Effector memory CD8-positive, alpha-beta T cell (primary cell): ENCODE data around the gene DGCR2.
"Not testable (repeated sequence)": the region's sequence is repeated elsewhere in the genome, so short reads cannot be mapped to it uniquely, and the experiment has no call there.

ENCODE experiments used
- ATAC-seq: fragments of 150-1000 bp; cut with Tn5 transposase; replicated peaks from 2 replicates; pipeline ENCODE4 v1.10.0; 2021; ENCODE audit warnings: mild to moderate bottlenecking, moderate library complexity
- DNase-seq, 3 experiments: peaks; one replicate each; pipeline ENCODE4 v3.0.0; 2021
- H3K27ac Mint-ChIP-seq, 2 donors: one replicate each; pipeline ENCODE4 v1.8.0; 2022; ENCODE audit warnings: mild to moderate bottlenecking in 2 of 2, mixed read lengths in 2 of 2, moderate library complexity in 2 of 2
- H3K27me3 Mint-ChIP-seq, 2 donors: one replicate each; pipeline ENCODE4 v1.8.0; 2022; ENCODE audit warnings: mixed read lengths in 2 of 2
- H3K36me3 Mint-ChIP-seq: one replicate; pipeline ENCODE4 v1.8.0; 2022; ENCODE audit warnings: mild to moderate bottlenecking, moderate library complexity, mixed read lengths; ENCODE audit not compliant: insufficient read depth
- H3K4me1 Mint-ChIP-seq, 2 donors: one replicate each; pipeline ENCODE4 v1.8.0; 2022; ENCODE audit warnings: low read depth in 2 of 2, mixed read lengths in 2 of 2
- H3K4me3 Mint-ChIP-seq, 2 donors: one replicate each; pipeline ENCODE4 v1.8.0; 2022; ENCODE audit warnings: mild to moderate bottlenecking in 2 of 2, mixed read lengths in 2 of 2, moderate library complexity in 2 of 2
- H3K9me3 Mint-ChIP-seq, 2 donors: one replicate each; pipeline ENCODE4 v1.8.0; 2022; ENCODE audit warnings: mixed read lengths in 2 of 2

The DGCR2 gene

GRCh38 chr22:18997925-18998315, 124.3 kb downstream of the DGCR2 start:
- H3K9me3 Mint-ChIP-seq, result no peaks in the 10 kb centered on the region
- H3K4me1 Mint-ChIP-seq, result no peaks in the 10 kb centered on the region
- ATAC-seq, result no peak

GRCh38 chr22:18997306-18997924, 124.8 kb downstream of the DGCR2 start:
- ATAC-seq (no peak), DNase-seq (no peak)
- Mint-ChIP-seq H3K36me3 (peaks cover 3% of the 10 kb centered on the region), H3K4me1 (no peaks in the 10 kb centered on the region), H3K27ac (no peak overlapping the region), H3K4me3 (no peak overlapping the region), H3K27me3 (peaks cover 34 to 75% of the 10 kb centered on the region in 2 donors), H3K9me3 (no peaks in the 10 kb centered on the region)

More at GRCh38 chr22:18997925-18998315, 124.3 kb downstream of the DGCR2 start:
- peaks cover 34 to 72% of the 10 kb centered on the region in 2 donors for H3K27me3 Mint-ChIP-seq
- no peaks in the 10 kb centered on the region for H3K36me3 Mint-ChIP-seq
- no peak for DNase-seq
- no peak overlapping the region for H3K4me3 Mint-ChIP-seq
- no peak overlapping the region for H3K27ac Mint-ChIP-seq

GRCh38 chr22:18996376-18996900, 125.8 kb downstream of the DGCR2 start:
- no peak overlapping the region for H3K27ac Mint-ChIP-seq
- H3K4me1 Mint-ChIP-seq, result no peaks in the 10 kb centered on the region
- H3K36me3 Mint-ChIP-seq, result peaks cover 3% of the 10 kb centered on the region
- no peak overlapping the region for H3K4me3 Mint-ChIP-seq
- H3K27me3 Mint-ChIP-seq, result peaks cover 32 to 76% of the 10 kb centered on the region in 2 donors
- DNase-seq, result no peak
- no peak for ATAC-seq
- H3K9me3 Mint-ChIP-seq, result no peaks in the 10 kb centered on the region

GRCh38 chr22:18995327-18995711, 126.9 kb downstream of the DGCR2 start:
- peaks cover 40 to 87% of the 10 kb centered on the region in 2 donors for H3K27me3 Mint-ChIP-seq
- no peak overlapping the region for H3K4me3 Mint-ChIP-seq
- peaks cover 3% of the 10 kb centered on the region for H3K36me3 Mint-ChIP-seq
- ATAC-seq (no peak), DNase-seq (no peak)
- H3K4me1 Mint-ChIP-seq, result no peaks in the 10 kb centered on the region
- no peaks in the 10 kb centered on the region for H3K9me3 Mint-ChIP-seq
- H3K27ac Mint-ChIP-seq, result no peak overlapping the region

- H3K4me1 Mint-ChIP-seq, result no peaks in the 10 kb centered on the region
- H3K27me3 Mint-ChIP-seq, result peaks cover 45 to 92% of the 10 kb centered on the region in 2 donors
- DNase-seq (no peak), ATAC-seq (no peak)
- H3K9me3 Mint-ChIP-seq, result no peaks in the 10 kb centered on the region
- peaks cover 3% of the 10 kb centered on the region for H3K36me3 Mint-ChIP-seq
- H3K4me3 Mint-ChIP-seq, result no peak overlapping the region
- H3K27ac Mint-ChIP-seq, result no peak overlapping the region
These were observed 127.4 kb downstream of the DGCR2 start for GRCh38 chr22:18994701-18995326.

- Mint-ChIP-seq H3K36me3 (peaks cover 3% of the 10 kb centered on the region), H3K9me3 (no peaks in the 10 kb centered on the region), H3K27ac (no peak overlapping the region), H3K27me3 (peaks cover 47 to 88% of the 10 kb centered on the region in 2 donors), H3K4me1 (no peaks in the 10 kb centered on the region), H3K4me3 (no peak overlapping the region)
- no peak for DNase-seq
- no peak for ATAC-seq
These were observed 128.2 kb downstream of the DGCR2 start for GRCh38 chr22:18994056-18994455.

GRCh38 chr22:18992543-18993198, 129.5 kb downstream of the DGCR2 start:
- peaks cover 3% of the 10 kb centered on the region for H3K36me3 Mint-ChIP-seq
- H3K27me3 Mint-ChIP-seq, result peaks cover 45 to 82% of the 10 kb centered on the region in 2 donors
- no peak for ATAC-seq
- H3K4me3 Mint-ChIP-seq, result no peak overlapping the region
- no peak for DNase-seq
- no peaks in the 10 kb centered on the region for H3K4me1 Mint-ChIP-seq
- H3K9me3 Mint-ChIP-seq, result no peaks in the 10 kb centered on the region
- no peak overlapping the region for H3K27ac Mint-ChIP-seq

- no peak overlapping the region for H3K27ac Mint-ChIP-seq
- peaks cover 37 to 74% of the 10 kb centered on the region in 2 donors for H3K27me3 Mint-ChIP-seq
- H3K36me3 Mint-ChIP-seq, result peaks cover 3% of the 10 kb centered on the region
- H3K4me1 Mint-ChIP-seq, result no peaks in the 10 kb centered on the region
- H3K4me3 Mint-ChIP-seq, result no peak overlapping the region
- no peaks in the 10 kb centered on the region for H3K9me3 Mint-ChIP-seq
- DNase-seq (no peak), ATAC-seq (no peak)
These were observed 130.3 kb downstream of the DGCR2 start for GRCh38 chr22:18991821-18992442.

GRCh38 chr22:18991138-18991432, 131.1 kb downstream of the DGCR2 start:
- peaks cover 32 to 66% of the 10 kb centered on the region in 2 donors for H3K27me3 Mint-ChIP-seq
- no peaks in the 10 kb centered on the region for H3K4me1 Mint-ChIP-seq
- no peaks in the 10 kb centered on the region for H3K9me3 Mint-ChIP-seq
- DNase-seq (no peak), ATAC-seq (no peak)
- H3K27ac Mint-ChIP-seq, result no peak overlapping the region
- no peak overlapping the region for H3K4me3 Mint-ChIP-seq
- H3K36me3 Mint-ChIP-seq, result peaks cover 3% of the 10 kb centered on the region

GRCh38 chr22:18990355-18991137, 131.7 kb downstream of the DGCR2 start:
- Mint-ChIP-seq H3K27me3 (peaks cover 32 to 60% of the 10 kb centered on the region in 2 donors), H3K36me3 (peaks cover 3% of the 10 kb centered on the region), H3K27ac (no peak overlapping the region), H3K4me1 (no peaks in the 10 kb centered on the region), H3K9me3 (no peaks in the 10 kb centered on the region), H3K4me3 (no peak overlapping the region)
- ATAC-seq (no peak), DNase-seq (no peak)

- H3K4me3 Mint-ChIP-seq, result no peak overlapping the region
- H3K36me3 Mint-ChIP-seq, result peaks cover 3% of the 10 kb centered on the region
- ATAC-seq (no peak), DNase-seq (no peak)
- H3K27ac Mint-ChIP-seq, result no peak overlapping the region
- H3K27me3 Mint-ChIP-seq, result peaks cover 29 to 53% of the 10 kb centered on the region in 2 donors
- no peaks in the 10 kb centered on the region for H3K4me1 Mint-ChIP-seq
- H3K9me3 Mint-ChIP-seq, result no peaks in the 10 kb centered on the region
These were observed 133.3 kb downstream of the DGCR2 start for GRCh38 chr22:18988958-18989357.

GRCh38 chr22:18987765-18988164, 134.4 kb downstream of the DGCR2 start:
- DNase-seq (no peak), ATAC-seq (no peak)
- Mint-ChIP-seq H3K27me3 (peaks cover 23 to 41% of the 10 kb centered on the region in 2 donors), H3K4me1 (no peaks in the 10 kb centered on the region), H3K27ac (no peak overlapping the region), H3K36me3 (peaks cover 3% of the 10 kb centered on the region), H3K9me3 (no peaks in the 10 kb centered on the region), H3K4me3 (no peak overlapping the region)

- not testable (repeated sequence) for H3K27ac Mint-ChIP-seq, ATAC-seq, H3K36me3 Mint-ChIP-seq, H3K9me3 Mint-ChIP-seq, DNase-seq, H3K4me1 Mint-ChIP-seq, H3K4me3 Mint-ChIP-seq
- H3K27me3 Mint-ChIP-seq, result peaks cover 23 to 35% of the 10 kb centered on the region in 2 donors
These were observed 135.1 kb downstream of the DGCR2 start for GRCh38 chr22:18987114-18987513.
